Trophoblast cell (in vitro differentiated cells and primary cell): ENCODE results near the gene BRK1.

Experiments used
- DNase-seq, 2 donors: peaks; one replicate each; pipeline ENCODE4 v3.0.0-alpha.2; 2016
- H2AFZ ChIP-seq: 2 replicates; pipeline ENCODE4 v1.6.1; 2013; ENCODE audit warnings: low read length, moderate library complexity, mild to moderate bottlenecking; ENCODE audit not compliant: insufficient read depth, poor library complexity
- H2AK5ac ChIP-seq: 2 replicates; pipeline ENCODE4 v1.6.1; 2013; ENCODE audit warnings: mild to moderate bottlenecking, low read length
- H2BK120ac ChIP-seq: 2 replicates; pipeline ENCODE4 v1.6.1; 2013; ENCODE audit warnings: low read length, mild to moderate bottlenecking, moderate library complexity; ENCODE audit not compliant: insufficient read depth, poor library complexity
- H2BK12ac ChIP-seq: 2 replicates; pipeline ENCODE4 v1.6.1; 2013; ENCODE audit warnings: mild to moderate bottlenecking, low read length, moderate library complexity
- H2BK5ac ChIP-seq: 2 replicates; pipeline ENCODE4 v1.6.1; 2013; ENCODE audit warnings: low read length, low read depth, moderate library complexity, mild to moderate bottlenecking; ENCODE audit not compliant: poor library complexity
- H3K14ac ChIP-seq: 2 replicates; pipeline ENCODE4 v1.6.1; 2013; ENCODE audit warnings: mild to moderate bottlenecking, low read length
- H3K18ac ChIP-seq: 2 replicates; pipeline ENCODE4 v1.6.1; 2013; ENCODE audit warnings: mild to moderate bottlenecking, low read length
- H3K23ac ChIP-seq: 2 replicates; pipeline ENCODE4 v1.6.1; 2013; ENCODE audit warnings: low read length
- H3K27ac ChIP-seq: 2 replicates; pipeline ENCODE4 v1.5.1; 2013; ENCODE audit warnings: low read depth, mild to moderate bottlenecking, inconsistent platforms, low read length, moderate library complexity
- H3K27me3 ChIP-seq: 2 replicates; pipeline ENCODE4 v1.6.1; 2013; ENCODE audit warnings: inconsistent platforms, mild to moderate bottlenecking, low read length, moderate library complexity; ENCODE audit not compliant: insufficient read depth
- H3K36me3 ChIP-seq, 2 experiments: 1 replicate in 1 of 2; 2 replicates in 1 of 2; pipeline ENCODE4 v1.6.1; 2013; ENCODE audit warnings: low read length in 2 of 2, mild to moderate bottlenecking in 2 of 2, moderate library complexity in 1 of 2; ENCODE audit not compliant: insufficient read depth in 2 of 2, control insufficient read depth in 1 of 2
- H3K4ac ChIP-seq: 2 replicates; pipeline ENCODE4 v1.6.1; 2013; ENCODE audit warnings: low read depth, mild to moderate bottlenecking, low read length, moderate library complexity
- H3K4me1 ChIP-seq, 2 experiments: 1 replicate in 1 of 2; 2 replicates in 1 of 2; pipeline ENCODE4 v1.6.1; 2013; ENCODE audit warnings: low read length in 2 of 2, mild to moderate bottlenecking in 2 of 2, moderate library complexity in 1 of 2; ENCODE audit not compliant: insufficient read depth in 2 of 2, control insufficient read depth in 1 of 2
- H3K4me2 ChIP-seq: 2 replicates; pipeline ENCODE4 v1.6.1; 2013; ENCODE audit warnings: inconsistent platforms, mild to moderate bottlenecking, low read length, moderate library complexity
- H3K4me3 ChIP-seq: 2 replicates; pipeline ENCODE4 v1.5.1; 2013; ENCODE audit warnings: mild to moderate bottlenecking, low read depth, low read length, inconsistent platforms
- H3K79me1 ChIP-seq: one replicate; pipeline ENCODE4 v1.6.1; 2013; ENCODE audit warnings: low read length
- H3K79me2 ChIP-seq: 2 replicates; pipeline ENCODE4 v1.6.1; 2013; ENCODE audit warnings: low read length, mild to moderate bottlenecking; ENCODE audit not compliant: control insufficient read depth, insufficient read depth, poor library complexity
- H3K9ac ChIP-seq: 2 replicates; pipeline ENCODE4 v1.6.1; 2013; ENCODE audit warnings: mild to moderate bottlenecking, low read length
- H3K9me3 ChIP-seq: 2 replicates; pipeline ENCODE4 v1.6.1; 2013; ENCODE audit warnings: low read depth, mild to moderate bottlenecking, control low read depth, inconsistent platforms, low read length; ENCODE audit not compliant: insufficient read depth
- H4K12ac ChIP-seq: 2 replicates; pipeline ENCODE4 v1.6.1; 2013; ENCODE audit warnings: low read depth, mild to moderate bottlenecking, low read length, moderate library complexity
- H4K8ac ChIP-seq: 2 replicates; pipeline ENCODE4 v1.6.1; 2013; ENCODE audit warnings: low read depth, mild to moderate bottlenecking, low read length, moderate library complexity
- H4K91ac ChIP-seq: one replicate; pipeline ENCODE4 v1.6.1; 2013; ENCODE audit warnings: low read depth, mild to moderate bottlenecking, low read length, moderate library complexity
- WGBS: extraction: QIAGEN DNeasy Blood & Tissue Kit; methylation state at CpG from one replicate; pipeline ENCODE4 v1.1.7; 2013; ENCODE audit warnings: missing lambda C conversion rate; ENCODE audit not compliant: insufficient read length, insufficient coverage; ENCODE audit errors: extremely low coverage; 5-methylcytosine and 5-hydroxymethylcytosine counted together

The BRK1 gene

GRCh38 chr3:10149226-10149625 lies 33.8 kb downstream of the BRK1 start:
- Histone ChIP-seq H3K4me3 (no peak overlapping the region), H2AK5ac (no peak overlapping the region), H3K14ac (no peak overlapping the region), H3K27me3 (no peaks in the 10 kb centered on the region), H3K4me2 (no peak overlapping the region), H3K79me2 (peaks cover under 1% of the 10 kb centered on the region), H3K27ac (no peak overlapping the region), H2BK5ac (no peak overlapping the region), H2AFZ (no peak overlapping the region), H3K9ac (no peak overlapping the region), H2BK120ac (no peak overlapping the region), H4K12ac (no peak overlapping the region), H3K79me1 (no peaks in the 10 kb centered on the region), H3K36me3 (peaks cover 30 to 34% of the 10 kb centered on the region in 2 experiments), H4K91ac (no peak overlapping the region), H3K4me1 (no peaks in the 10 kb centered on the region), H3K23ac (no peak overlapping the region), H2BK12ac (no peak overlapping the region), H3K18ac (no peak overlapping the region), H4K8ac (no peak overlapping the region), H3K4ac (no peak overlapping the region), H3K9me3 (no peaks in the 10 kb centered on the region)
- DNase-seq = no peak
- no CpG with 5 or more reads among the region's 8 CpGs for WGBS

GRCh38 chr3:10150987-10151386 lies 35.5 kb downstream of the BRK1 start:
- Histone ChIP-seq H3K36me3 (peaks cover 30 to 39% of the 10 kb centered on the region in 2 experiments), H2BK120ac (no peak overlapping the region), H3K23ac (no peak overlapping the region), H2AFZ (no peak overlapping the region), H3K9me3 (no peaks in the 10 kb centered on the region), H2AK5ac (no peak overlapping the region), H3K14ac (no peak overlapping the region), H3K79me2 (no peaks in the 10 kb centered on the region), H3K4ac (no peak overlapping the region), H4K12ac (no peak overlapping the region), H4K91ac (no peak overlapping the region), H3K79me1 (no peaks in the 10 kb centered on the region), H3K4me3 (no peak overlapping the region), H2BK12ac (no peak overlapping the region), H3K4me1 (peaks cover 2% of the 10 kb centered on the region in 2 experiments), H2BK5ac (no peak overlapping the region), H3K27me3 (no peaks in the 10 kb centered on the region), H3K4me2 (no peak overlapping the region), H3K27ac (no peak overlapping the region), H3K18ac (no peak overlapping the region), H3K9ac (no peak overlapping the region), H4K8ac (no peak overlapping the region)
- no peak for DNase-seq
- WGBS = no CpG with 5 or more reads among the region's 6 CpGs

GRCh38 chr3:10154335-10155122 lies 39.1 kb downstream of the BRK1 start:
- Histone ChIP-seq H2BK5ac (no peak overlapping the region), H2BK12ac (no peak overlapping the region), H3K4me3 (no peak overlapping the region), H2AK5ac (no peak overlapping the region), H3K14ac (no peak overlapping the region), H4K12ac (no peak overlapping the region), H3K79me1 (no peaks in the 10 kb centered on the region), H3K79me2 (no peaks in the 10 kb centered on the region), H3K4ac (no peak overlapping the region), H3K23ac (no peak overlapping the region), H3K4me2 (no peak overlapping the region), H3K27ac (no peak overlapping the region), H2AFZ (no peak overlapping the region), H4K91ac (no peak overlapping the region), H4K8ac (no peak overlapping the region), H3K9me3 (no peaks in the 10 kb centered on the region), H3K9ac (no peak overlapping the region), H3K36me3 (peaks cover 17 to 27% of the 10 kb centered on the region in 2 experiments), H2BK120ac (no peak overlapping the region), H3K27me3 (no peaks in the 10 kb centered on the region), H3K18ac (no peak overlapping the region), H3K4me1 (peaks cover 2% of the 10 kb centered on the region in 2 experiments)
- peak; percentile 88 to 98 for DNase-seq
- WGBS = no CpG with 5 or more reads among the region's 14 CpGs

GRCh38 chr3:10155123-10155472 lies 39.6 kb downstream of the BRK1 start:
- no peak overlapping the region for H3K27ac ChIP-seq
- H3K9ac ChIP-seq = no peak overlapping the region
- no peak overlapping the region for H3K18ac ChIP-seq
- H3K79me1 ChIP-seq = no peaks in the 10 kb centered on the region
- H2AK5ac ChIP-seq = no peak overlapping the region
- H2BK120ac ChIP-seq = no peak overlapping the region
- no peak overlapping the region for H3K23ac ChIP-seq
- H4K8ac ChIP-seq = no peak overlapping the region
- no peaks in the 10 kb centered on the region for H3K27me3 ChIP-seq
- no peak overlapping the region for H3K4me3 ChIP-seq
- H2AFZ ChIP-seq = no peak overlapping the region
- H2BK5ac ChIP-seq = no peak overlapping the region
- no CpG with 5 or more reads among the region's 4 CpGs for WGBS
- H3K4ac ChIP-seq = no peak overlapping the region
- no peak overlapping the region for H3K14ac ChIP-seq
- H3K4me1 ChIP-seq = peaks cover 2% of the 10 kb centered on the region in 2 experiments
- H3K79me2 ChIP-seq = no peaks in the 10 kb centered on the region
- peak; percentile 57 to 73 for DNase-seq
- H2BK12ac ChIP-seq = no peak overlapping the region
- peaks cover 13 to 24% of the 10 kb centered on the region in 2 experiments for H3K36me3 ChIP-seq
- H4K12ac ChIP-seq = no peak overlapping the region
- H3K9me3 ChIP-seq = no peaks in the 10 kb centered on the region
- H3K4me2 ChIP-seq = no peak overlapping the region
- no peak overlapping the region for H4K91ac ChIP-seq
